22Rv1 (cell line): Measurements from ENCODE around the gene WDR49.

Experiments used
- ZFX ChIP-seq: fragments of 450-650 bp; IDR thresholded peaks from 2 replicates; pipeline ENCODE4 v1.6.1; 2017; ENCODE audit warnings: antibody characterized with exemption, borderline replicate concordance
- TF ChIP-seq, protein P1 (sequence below): fragments of 450-650 bp; IDR thresholded peaks from 2 replicates; pipeline ENCODE4 v1.5.1; 2017; ENCODE audit warnings: mild to moderate bottlenecking

DNA sequence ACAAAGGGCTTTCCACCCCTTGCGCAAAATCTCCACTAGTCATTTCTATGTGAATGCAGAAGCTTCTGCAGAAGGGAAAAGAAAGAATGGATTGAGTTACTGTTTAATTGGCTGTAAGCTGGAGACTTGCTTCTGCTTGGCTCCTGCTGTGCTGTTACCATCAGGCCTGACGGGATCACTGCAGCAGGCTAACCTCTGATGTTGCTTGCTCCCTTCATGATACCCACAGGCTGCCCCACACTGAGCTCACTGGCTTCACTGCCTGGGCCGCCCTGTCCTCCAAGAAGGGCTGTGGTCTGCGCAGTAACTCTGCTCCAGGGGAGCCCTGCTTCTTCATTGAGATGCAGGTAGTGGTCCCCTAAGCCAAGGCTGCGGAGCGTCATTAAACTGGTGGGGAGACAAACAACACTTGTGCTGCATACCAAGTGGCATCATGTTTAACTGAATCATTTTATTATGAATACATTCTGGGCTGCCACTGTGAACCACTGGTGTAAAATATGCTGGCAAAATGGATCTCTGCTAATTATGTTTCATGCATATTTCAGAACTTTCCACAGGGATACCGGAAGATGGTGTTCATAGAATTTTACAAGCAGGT, 78.6 kb downstream of the WDR49 start:
- TF ChIP-seq, protein P1, sequence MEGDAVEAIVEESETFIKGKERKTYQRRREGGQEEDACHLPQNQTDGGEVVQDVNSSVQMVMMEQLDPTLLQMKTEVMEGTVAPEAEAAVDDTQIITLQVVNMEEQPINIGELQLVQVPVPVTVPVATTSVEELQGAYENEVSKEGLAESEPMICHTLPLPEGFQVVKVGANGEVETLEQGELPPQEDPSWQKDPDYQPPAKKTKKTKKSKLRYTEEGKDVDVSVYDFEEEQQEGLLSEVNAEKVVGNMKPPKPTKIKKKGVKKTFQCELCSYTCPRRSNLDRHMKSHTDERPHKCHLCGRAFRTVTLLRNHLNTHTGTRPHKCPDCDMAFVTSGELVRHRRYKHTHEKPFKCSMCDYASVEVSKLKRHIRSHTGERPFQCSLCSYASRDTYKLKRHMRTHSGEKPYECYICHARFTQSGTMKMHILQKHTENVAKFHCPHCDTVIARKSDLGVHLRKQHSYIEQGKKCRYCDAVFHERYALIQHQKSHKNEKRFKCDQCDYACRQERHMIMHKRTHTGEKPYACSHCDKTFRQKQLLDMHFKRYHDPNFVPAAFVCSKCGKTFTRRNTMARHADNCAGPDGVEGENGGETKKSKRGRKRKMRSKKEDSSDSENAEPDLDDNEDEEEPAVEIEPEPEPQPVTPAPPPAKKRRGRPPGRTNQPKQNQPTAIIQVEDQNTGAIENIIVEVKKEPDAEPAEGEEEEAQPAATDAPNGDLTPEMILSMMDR = no peak
- no peak for TF ChIP-seq ZFX
